Stimulated activated CD4-positive, alpha-beta T cell treated with anti-CD3 and anti-CD28 coated beads, Interleukin-15, amount 100 ng/mL, for 1 hour (primary cell): ENCODE data around the gene COL11A1.
"Not testable (repeated sequence)": the region's sequence is repeated elsewhere in the genome, so short reads cannot be mapped to it uniquely, and the experiment has no call there.

Experiments used
- DNase-seq, 2 donors: peaks; one replicate each; pipeline ENCODE4 v3.0.0-alpha.2; 2020; ENCODE audit warnings: low read depth in 1 of 2, low spot score in 1 of 2

Gene COL11A1

DNA sequence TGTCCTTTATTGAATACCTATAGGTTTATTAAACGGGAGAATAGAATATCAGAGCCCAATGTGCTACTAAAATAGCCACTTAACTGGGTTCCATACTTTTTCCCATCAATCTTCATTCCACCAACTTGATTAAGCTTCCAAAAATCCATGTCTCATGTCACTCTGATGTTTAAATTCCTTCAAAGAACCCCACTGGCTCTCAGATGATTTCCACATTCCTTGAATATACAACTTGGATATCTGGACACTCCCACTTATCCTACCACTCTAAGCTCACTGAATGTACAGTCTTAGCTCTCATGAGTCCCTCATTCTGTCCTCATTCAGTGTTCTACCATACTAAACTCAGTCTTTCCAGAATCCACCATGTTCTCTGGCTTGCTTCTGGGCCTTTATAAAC lies 21.1 kb downstream of the COL11A1 start:
- DNase-seq, result no peak

DNA sequence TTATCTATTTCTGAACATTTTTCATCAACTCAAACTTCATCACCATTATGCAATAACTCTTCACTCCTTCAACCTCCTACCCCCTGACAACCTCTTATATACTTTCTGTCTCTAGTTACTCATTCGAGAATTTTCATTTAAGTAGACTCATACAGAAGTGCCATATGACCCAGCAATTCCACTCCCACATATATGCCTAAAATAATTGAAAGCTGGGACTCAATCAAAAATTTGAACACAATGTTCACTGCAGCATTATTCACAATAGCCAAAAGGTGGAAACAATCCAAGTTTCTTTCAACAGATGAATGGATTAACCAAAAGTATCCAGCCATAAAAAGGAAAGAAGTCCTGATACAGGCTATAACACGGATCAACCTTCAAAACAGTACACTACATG lies 24.1 kb downstream of the COL11A1 start:
- DNase-seq, result no peak

- DNase-seq, result no peak
Measured at GRCh38 chr1:103075316-103076000, 32.9 kb downstream of the COL11A1 start.

DNA sequence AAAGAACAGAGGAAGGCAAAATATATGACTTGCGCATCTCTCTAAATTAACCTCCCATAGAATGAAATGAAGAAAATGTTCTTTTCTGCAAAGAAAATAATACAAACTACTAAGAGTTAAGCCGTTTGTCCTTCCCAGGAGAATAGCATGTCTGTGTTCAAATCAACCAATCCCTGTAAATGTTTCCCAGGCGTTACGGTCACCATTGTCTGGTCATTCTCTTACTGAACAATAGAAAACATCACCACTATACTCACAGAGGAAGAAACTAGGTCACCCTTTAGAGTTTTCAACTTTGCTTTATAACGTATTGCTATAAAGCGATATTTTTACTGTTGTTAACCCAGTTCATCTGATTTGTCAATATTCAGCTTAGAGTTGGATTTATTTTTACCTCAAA lies 34.1 kb downstream of the COL11A1 start:
- DNase-seq, result no peak

- DNase-seq, result no peak
Measured at GRCh38 chr1:103069201-103069600, 39.1 kb downstream of the COL11A1 start.

GRCh38 chr1:103063921-103064320 lies 44.4 kb downstream of the COL11A1 start:
- no peak for DNase-seq

DNA sequence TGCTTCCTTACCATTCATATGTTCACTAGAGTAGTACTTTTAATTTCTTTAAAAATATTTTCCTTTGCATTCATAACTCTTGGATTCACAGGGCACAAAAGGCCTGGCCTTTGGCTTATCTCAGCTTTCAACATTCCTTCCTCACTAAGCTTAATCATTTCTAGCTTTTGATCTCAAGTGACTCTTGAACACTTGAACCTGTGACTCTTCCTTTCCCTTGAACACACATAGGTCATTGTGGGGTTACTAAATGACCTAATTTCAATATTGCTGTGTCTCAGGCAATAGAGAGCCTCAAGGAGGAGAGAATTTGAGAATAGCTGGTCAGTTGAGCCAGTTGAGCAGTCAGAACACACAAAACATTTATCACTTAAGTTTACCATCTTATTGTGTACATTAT lies 49.9 kb downstream of the COL11A1 start:
- no peak for DNase-seq

DNA sequence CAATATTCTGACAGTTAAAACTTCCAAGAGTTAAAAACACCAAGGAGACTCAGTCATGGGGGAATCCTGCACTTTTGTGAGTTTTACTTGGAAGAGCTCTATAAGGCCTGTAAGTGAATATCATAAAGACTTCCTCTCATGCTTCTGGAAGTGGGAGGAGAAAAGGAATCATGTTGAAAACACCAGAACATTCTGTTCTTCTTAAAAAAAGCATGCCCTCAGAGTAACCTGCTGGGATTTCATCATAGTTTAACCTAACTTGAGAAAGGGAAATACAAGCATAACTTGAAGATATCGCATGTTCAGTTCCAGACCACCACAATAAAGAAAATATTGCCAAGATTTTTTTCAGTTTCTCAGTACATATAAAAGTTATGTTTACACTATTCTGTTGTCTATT lies 51.9 kb downstream of the COL11A1 start:
- DNase-seq, result no peak

- DNase-seq, result not testable (repeated sequence)
Measured at GRCh38 chr1:103028110-103028509, 80.2 kb downstream of the COL11A1 start.

- no peak for DNase-seq
Measured at GRCh38 chr1:103025858-103026409, 82.4 kb downstream of the COL11A1 start.

DNA sequence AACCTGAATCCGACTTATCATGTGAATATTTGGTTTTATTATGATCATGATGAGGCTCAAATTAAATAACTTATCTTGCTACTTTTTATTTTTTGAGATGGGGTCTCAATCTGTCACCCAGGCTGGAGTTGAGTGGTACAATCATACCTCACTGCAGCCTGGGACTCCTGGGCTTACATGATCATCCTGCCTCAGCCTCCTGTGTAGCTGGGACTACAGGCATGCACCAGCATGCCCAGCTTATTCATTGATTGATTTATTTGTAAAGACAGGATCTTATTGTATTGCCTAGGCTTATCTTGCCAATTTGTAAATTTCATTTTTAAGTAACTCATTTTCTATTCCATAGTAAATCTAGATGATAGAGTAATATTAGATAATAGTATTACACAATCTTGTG lies 84.3 kb downstream of the COL11A1 start:
- DNase-seq, result no peak

GRCh38 chr1:103002005-103002404 lies 106.3 kb downstream of the COL11A1 start:
- no peak for DNase-seq

DNA sequence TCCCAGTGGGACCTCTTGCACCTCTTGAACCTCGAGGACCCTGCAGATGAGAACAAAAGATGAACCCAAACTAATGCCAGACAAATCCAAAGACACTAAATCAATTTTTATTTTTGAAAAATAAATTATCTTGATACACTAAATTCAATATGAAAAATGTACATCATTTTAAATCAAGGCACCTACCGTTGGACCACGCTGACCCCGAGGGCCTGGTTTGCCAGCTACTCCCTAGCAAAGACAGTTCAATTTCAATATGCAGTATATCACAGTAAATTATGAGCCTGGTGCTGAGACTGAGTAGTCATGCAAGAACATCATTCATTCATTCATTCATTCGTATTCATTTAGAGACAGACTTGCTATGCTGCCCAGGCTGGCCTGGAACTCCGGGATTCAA lies 129.4 kb downstream of the COL11A1 start:
- no peak for DNase-seq

GRCh38 chr1:102977292-102977691 lies 131.0 kb downstream of the COL11A1 start:
- no peak for DNase-seq

- no peak for DNase-seq
Measured at GRCh38 chr1:102970496-102971078, 137.7 kb downstream of the COL11A1 start.

DNA sequence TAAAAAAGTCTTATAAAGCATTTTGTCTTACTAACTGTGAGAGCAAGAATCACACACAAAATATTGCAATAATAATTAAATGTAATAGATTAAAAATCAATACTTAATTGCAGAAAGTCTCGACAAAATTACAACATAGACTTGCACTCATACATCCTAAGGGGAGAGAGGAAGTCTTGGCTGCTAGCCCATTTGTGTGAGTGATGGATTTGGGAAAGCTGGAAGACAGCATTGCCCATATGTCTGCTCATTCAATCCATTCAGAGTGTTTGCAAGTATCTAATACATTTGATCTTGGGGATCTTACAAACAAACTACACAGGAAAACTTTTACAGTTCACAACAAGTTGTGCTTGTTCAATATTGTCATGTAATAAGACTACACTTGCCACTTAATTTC lies 140.5 kb downstream of the COL11A1 start:
- no peak for DNase-seq

GRCh38 chr1:102961549-102961948 lies 146.8 kb downstream of the COL11A1 start:
- DNase-seq, result no peak

GRCh38 chr1:102954576-102954975 lies 153.7 kb downstream of the COL11A1 start:
- DNase-seq, result no peak

GRCh38 chr1:102952400-102952799 lies 155.9 kb downstream of the COL11A1 start:
- no peak for DNase-seq

- no peak for DNase-seq
Measured at GRCh38 chr1:102942324-102942723, 166.0 kb downstream of the COL11A1 start.

DNA sequence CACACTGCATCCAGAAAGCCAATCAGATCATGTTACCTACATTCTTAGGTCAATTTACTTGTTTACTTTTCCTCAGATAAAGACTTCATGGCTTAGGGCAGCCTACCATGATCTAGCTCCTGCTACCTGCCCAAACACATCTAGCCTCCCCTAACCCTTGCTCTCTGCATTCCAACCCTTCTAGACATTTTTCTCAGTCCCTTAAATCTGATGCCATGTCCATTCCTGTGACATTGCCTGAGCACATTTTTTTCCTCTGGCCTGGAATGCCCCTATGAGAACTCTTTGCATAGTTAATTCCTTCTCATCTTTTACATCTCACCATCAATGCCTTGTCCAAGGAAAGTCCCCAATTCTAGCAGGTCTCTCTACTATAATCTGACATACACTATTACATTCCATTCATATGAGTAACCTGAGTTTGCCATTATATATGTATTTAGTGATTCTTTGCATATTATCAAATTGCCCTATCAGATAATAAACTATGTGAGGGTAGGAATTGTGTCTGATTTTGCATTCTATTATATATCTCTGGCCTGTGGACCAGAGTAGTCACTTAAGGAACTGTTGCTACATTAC lies 166.9 kb downstream of the COL11A1 start:
- no peak for DNase-seq

- no peak for DNase-seq
Measured at GRCh38 chr1:102937401-102937800, 170.9 kb downstream of the COL11A1 start.
